ENCODE data around the gene RHOT2. TPM values are rescaled to one million over a fixed set of nuclear protein-coding genes. Genes with fewer than 3 reads are reported as not detected.

RHOT2 gene
- polyA plus RNA-seq, 1 donor: 58.3 TPM

GRCh38 chr16:714079-714478, 46.1 kb downstream of the RHOT2 start:
- no peak for DNase-seq (ENCODE audit: low read depth)

GRCh38 chr16:714558-715476, 46.9 kb downstream of the RHOT2 start, which contains the start of gene METRN:
METRN (plus strand) TSS chr16:715118; CDS start chr16:715290, 172 bp downstream.
- no peak for DNase-seq (ENCODE audit: low read depth)

- no peak for DNase-seq (ENCODE audit: low read depth)
These were observed 47.7 kb downstream of the RHOT2 start for GRCh38 chr16:715477-716199.

- no peak for DNase-seq (ENCODE audit: low read depth)
These were observed 48.3 kb downstream of the RHOT2 start for GRCh38 chr16:716200-716568.

GRCh38 chr16:716768-717325, 48.9 kb downstream of the RHOT2 start:
- no peak for DNase-seq (ENCODE audit: low read depth)

- no peak for DNase-seq (ENCODE audit: low read depth)
These were observed 49.7 kb downstream of the RHOT2 start for GRCh38 chr16:717450-718245.

GRCh38 chr16:718389-718788, 50.5 kb downstream of the RHOT2 start:
- no peak for DNase-seq (ENCODE audit: low read depth)

- DNase-seq (ENCODE audit: low read depth): no peak
These were observed 51.0 kb downstream of the RHOT2 start for GRCh38 chr16:718922-719321.

GRCh38 chr16:719815-720446, 52.0 kb downstream of the RHOT2 start:
- no peak for DNase-seq (ENCODE audit: low read depth)

- no peak for DNase-seq (ENCODE audit: low read depth)
These were observed 52.6 kb downstream of the RHOT2 start for GRCh38 chr16:720447-720989.

- DNase-seq (ENCODE audit: low read depth): no peak
These were observed 53.2 kb downstream of the RHOT2 start, which contains the start of gene ANTKMT for GRCh38 chr16:720990-721764. ANTKMT (plus strand) TSS chr16:721146; CDS start chr16:721275, 129 bp downstream.

GRCh38 chr16:721765-722540, 54.0 kb downstream of the RHOT2 start:
- no peak for DNase-seq (ENCODE audit: low read depth)

GRCh38 chr16:722835-723633, 55.1 kb downstream of the RHOT2 start:
- no peak for DNase-seq (ENCODE audit: low read depth)

GRCh38 chr16:723695-724094, 55.8 kb downstream of the RHOT2 start:
- DNase-seq (ENCODE audit: low read depth): no peak
